Kidney (tissue), 14 donors: Measurements from ENCODE around the gene SEMA3C. TPM values are rescaled to one million over a fixed set of nuclear protein-coding genes. Genes with fewer than 3 reads are reported as not detected.

ENCODE experiments used
- DNase-seq, 5 donors: peaks; one replicate each; pipeline ENCODE4 v3.0.0-alpha.2; 2013 to 2020
- FAIRE-seq: peaks from 2 replicates; lab custom pipeline; 2012; peaks lifted over from hg19 to GRCh38; lab: Jason Lieb, UNC
- H3K27ac ChIP-seq, 2 donors: one replicate each; pipeline ENCODE4 v1.7.0; 2013; ENCODE audit warnings: low read depth in 2 of 2, low read length in 2 of 2, inconsistent platforms in 1 of 2
- H3K27me3 ChIP-seq: one replicate; pipeline ENCODE4 v1.7.1; 2013; ENCODE audit warnings: low read length, inconsistent platforms; ENCODE audit not compliant: control insufficient read depth, insufficient read depth
- H3K36me3 ChIP-seq, 3 donors: one replicate each; pipeline versions ENCODE4 v1.7.0 to v1.7.1; 2013; ENCODE audit warnings: low read length in 3 of 3, control low read depth in 1 of 3, inconsistent platforms in 1 of 3; ENCODE audit not compliant: insufficient read depth in 3 of 3, control insufficient read depth in 2 of 3
- H3K4me1 ChIP-seq, 3 donors: one replicate each; pipeline versions ENCODE4 v1.7.0 to v1.7.1; 2013; ENCODE audit warnings: low read length in 3 of 3, inconsistent platforms in 1 of 3, low read depth in 1 of 3; ENCODE audit not compliant: control insufficient read depth in 2 of 3, insufficient read depth in 2 of 3
- H3K4me3 ChIP-seq, 3 donors: one replicate each; pipeline versions ENCODE4 v1.7.0 to v1.8.1; 2013; ENCODE audit warnings: low read length in 3 of 3, control low read depth in 1 of 3, inconsistent platforms in 1 of 3
- H3K9ac ChIP-seq, 3 donors: one replicate each; pipeline versions ENCODE4 v1.7.0 to v1.7.1; 2013; ENCODE audit warnings: low read length in 3 of 3, control low read depth in 1 of 3, inconsistent platforms in 1 of 3
- H3K9me3 ChIP-seq, 3 donors: one replicate each; pipeline versions ENCODE4 v1.7.0 to v1.7.1; 2013; ENCODE audit warnings: low read length in 3 of 3, control low read depth in 1 of 3, inconsistent platforms in 1 of 3; ENCODE audit not compliant: control insufficient read depth in 2 of 3, insufficient read depth in 1 of 3
- intact Hi-C: fragments of 100-400 bp; cut with DNase I; formaldehyde crosslinking; loops from one replicate; pipeline ENCODE4 v1.11.1; 2022
- polyA plus RNA-seq: library from polyadenylated mRNA; stranded (reverse); fragments of 350-450 nt; fragmentation: Illumina TruSeq; extraction: RNeasy Lipid Tissue Mini Kit (QIAGEN cat#74804); gene quantifications from one replicate; pipeline ENCODE4 v1.2.3, GENCODE V29; 2014; ENCODE audit warnings: low read depth, low replicate concordance; ENCODE audit not compliant: insufficient read depth
- total RNA-seq: library from RNA; stranded (reverse); fragmentation: NEBNext Ultra II Directional; extraction: Animal tissue kit (Norgen Biotek cat#: 25700); gene quantifications from one replicate; pipeline ENCODE4 v1.2.1, GENCODE V29; 2021
- TF ChIP-seq, protein P1 (sequence below): IDR thresholded peaks from 3 replicates; pipeline ENCODE4 v1.5.1; 2012; ENCODE audit warnings: mild to moderate bottlenecking, moderate library complexity, borderline replicate concordance; ENCODE audit not compliant: insufficient read depth; ENCODE audit errors: extremely low read depth
- donor health status: control.
- donor health status: control.
- donor health status: control.
- donor health status: control.
- donor health status: control.
- donor health status: DM: yes; HTN: yes; CAD: no.
- donor health status: Normal renal cell carcinoma (clear cell type).

The SEMA3C gene
- total and polyA plus RNA-seq, 2 donors from 2014 or later: 3.9 to 17.2 TPM

DNA sequence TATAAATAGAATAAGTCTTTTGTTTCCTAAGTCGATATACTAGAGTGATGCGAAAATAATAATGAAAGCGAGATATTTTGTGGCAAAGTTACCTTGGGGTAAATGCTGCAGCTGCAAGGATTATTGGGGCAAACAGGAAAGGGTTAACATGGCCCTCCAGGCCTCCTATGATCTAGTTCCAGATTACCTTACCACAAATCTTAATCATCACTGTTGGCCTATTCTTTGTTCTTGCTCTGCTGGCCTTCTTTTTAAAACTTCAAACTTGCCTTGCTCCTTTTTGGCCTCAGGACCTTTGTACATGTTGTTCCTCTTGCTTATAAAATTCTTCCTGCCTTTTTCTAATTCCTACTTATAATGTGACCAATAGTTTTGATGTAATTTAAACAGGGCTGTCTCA lies 81.5 kb downstream of the SEMA3C start:
- no peaks in the 10 kb centered on the region for H3K4me1 ChIP-seq
- FAIRE-seq: no peak
- no peaks in the 10 kb centered on the region for H3K9me3 ChIP-seq
- no peaks in the 10 kb centered on the region for H3K36me3 ChIP-seq
- no peak for DNase-seq
- intact Hi-C loops: no loop called here
- no peaks in the 10 kb centered on the region for H3K27me3 ChIP-seq
- H3K27ac ChIP-seq: no peak overlapping the region
- H3K9ac ChIP-seq: no peak overlapping the region
- TF ChIP-seq, protein P1, sequence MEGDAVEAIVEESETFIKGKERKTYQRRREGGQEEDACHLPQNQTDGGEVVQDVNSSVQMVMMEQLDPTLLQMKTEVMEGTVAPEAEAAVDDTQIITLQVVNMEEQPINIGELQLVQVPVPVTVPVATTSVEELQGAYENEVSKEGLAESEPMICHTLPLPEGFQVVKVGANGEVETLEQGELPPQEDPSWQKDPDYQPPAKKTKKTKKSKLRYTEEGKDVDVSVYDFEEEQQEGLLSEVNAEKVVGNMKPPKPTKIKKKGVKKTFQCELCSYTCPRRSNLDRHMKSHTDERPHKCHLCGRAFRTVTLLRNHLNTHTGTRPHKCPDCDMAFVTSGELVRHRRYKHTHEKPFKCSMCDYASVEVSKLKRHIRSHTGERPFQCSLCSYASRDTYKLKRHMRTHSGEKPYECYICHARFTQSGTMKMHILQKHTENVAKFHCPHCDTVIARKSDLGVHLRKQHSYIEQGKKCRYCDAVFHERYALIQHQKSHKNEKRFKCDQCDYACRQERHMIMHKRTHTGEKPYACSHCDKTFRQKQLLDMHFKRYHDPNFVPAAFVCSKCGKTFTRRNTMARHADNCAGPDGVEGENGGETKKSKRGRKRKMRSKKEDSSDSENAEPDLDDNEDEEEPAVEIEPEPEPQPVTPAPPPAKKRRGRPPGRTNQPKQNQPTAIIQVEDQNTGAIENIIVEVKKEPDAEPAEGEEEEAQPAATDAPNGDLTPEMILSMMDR: no peak
- no peak overlapping the region for H3K4me3 ChIP-seq

DNA sequence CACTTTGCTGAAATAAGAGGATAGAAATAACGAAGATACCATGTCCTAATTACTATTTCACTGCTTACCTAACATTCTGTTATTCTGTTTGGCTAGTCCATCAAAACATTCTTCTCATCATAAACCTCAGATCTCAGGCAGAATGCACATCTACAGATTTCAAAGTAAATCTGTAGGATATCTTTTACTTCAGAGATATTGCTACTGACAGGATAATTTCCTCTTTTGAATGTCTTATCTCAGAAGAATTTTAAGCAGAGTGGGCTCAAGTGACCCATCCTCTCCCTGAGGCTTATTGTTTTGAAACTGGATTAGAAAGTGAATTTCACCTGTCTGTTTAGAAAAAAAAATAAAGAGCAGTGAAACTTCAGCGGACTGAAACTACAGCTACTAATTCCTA lies 83.6 kb downstream of the SEMA3C start:
- intact Hi-C loops: no loop called here
- Histone ChIP-seq H3K27me3 (no peaks in the 10 kb centered on the region), H3K9ac (no peak overlapping the region), H3K36me3 (no peaks in the 10 kb centered on the region), H3K4me3 (no peak overlapping the region), H3K9me3 (no peaks in the 10 kb centered on the region), H3K27ac (no peak overlapping the region), H3K4me1 (no peaks in the 10 kb centered on the region)
- FAIRE-seq: no peak
- no peak for DNase-seq
- TF ChIP-seq, protein P1: no peak

DNA sequence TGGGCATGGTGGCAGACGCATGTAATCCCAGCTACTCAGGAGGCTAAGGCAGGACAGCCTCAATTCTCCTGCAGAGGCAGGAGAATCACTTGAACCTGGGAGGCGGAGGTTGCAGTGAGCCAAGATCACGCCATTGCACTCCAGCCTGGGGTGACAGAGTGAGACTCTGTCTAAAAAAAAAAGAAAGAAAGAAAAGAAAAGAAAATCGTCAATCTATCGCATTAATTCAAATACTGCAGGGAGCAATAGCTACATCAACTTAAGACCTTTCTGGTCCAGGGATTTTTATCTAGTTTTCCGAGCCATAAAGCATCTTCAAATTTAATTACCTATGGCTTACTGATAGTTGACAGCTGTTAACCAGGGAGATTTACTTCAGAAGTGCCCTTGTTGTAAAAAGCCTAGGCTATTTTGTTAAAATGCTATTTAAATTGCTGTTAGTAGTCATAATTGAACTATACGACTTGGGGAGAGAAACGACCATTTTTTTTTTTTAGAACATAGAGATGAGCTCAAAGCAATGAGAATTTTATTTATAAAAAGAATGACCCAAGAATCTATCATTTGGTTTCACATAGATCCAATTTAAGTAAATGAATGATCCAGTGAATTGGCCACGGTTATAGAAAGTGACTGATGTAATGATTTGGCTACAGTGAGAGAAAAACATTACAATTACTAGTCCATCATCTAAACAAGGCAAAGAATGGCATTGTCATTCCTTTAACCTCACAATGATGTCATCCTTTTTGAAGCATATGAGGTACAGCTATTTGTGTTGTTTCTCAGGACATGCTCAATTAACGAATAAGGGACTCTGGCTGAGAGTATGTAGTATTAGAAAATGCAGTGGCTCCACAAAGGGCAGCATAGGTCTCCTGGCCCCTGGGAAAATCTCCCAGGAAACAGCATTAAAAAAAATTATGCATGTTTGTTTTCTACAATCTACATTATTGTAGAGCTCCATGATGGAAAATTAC lies 85.3 kb downstream of the SEMA3C start:
- intact Hi-C loops: no loop called here
- DNase-seq (peak in 2 of 5 donors; percentile 59 to 78), FAIRE-seq (no peak)
- Histone ChIP-seq H3K4me1 (no peaks in the 10 kb centered on the region), H3K27ac (no peak overlapping the region), H3K4me3 (no peak overlapping the region), H3K9ac (no peak overlapping the region), H3K36me3 (no peaks in the 10 kb centered on the region), H3K9me3 (no peaks in the 10 kb centered on the region), H3K27me3 (no peaks in the 10 kb centered on the region)
- TF ChIP-seq, protein P1: no peak
